Measurements from ENCODE around the gene PNO1.
"Not testable (repeated sequence)": the region's sequence is repeated elsewhere in the genome, so short reads cannot be mapped to it uniquely, and the experiment has no call there.

PNO1 gene
- total RNA-seq: 50.3 reads per million, percentile 68 among the genes with 10 or more reads in this experiment

DNA sequence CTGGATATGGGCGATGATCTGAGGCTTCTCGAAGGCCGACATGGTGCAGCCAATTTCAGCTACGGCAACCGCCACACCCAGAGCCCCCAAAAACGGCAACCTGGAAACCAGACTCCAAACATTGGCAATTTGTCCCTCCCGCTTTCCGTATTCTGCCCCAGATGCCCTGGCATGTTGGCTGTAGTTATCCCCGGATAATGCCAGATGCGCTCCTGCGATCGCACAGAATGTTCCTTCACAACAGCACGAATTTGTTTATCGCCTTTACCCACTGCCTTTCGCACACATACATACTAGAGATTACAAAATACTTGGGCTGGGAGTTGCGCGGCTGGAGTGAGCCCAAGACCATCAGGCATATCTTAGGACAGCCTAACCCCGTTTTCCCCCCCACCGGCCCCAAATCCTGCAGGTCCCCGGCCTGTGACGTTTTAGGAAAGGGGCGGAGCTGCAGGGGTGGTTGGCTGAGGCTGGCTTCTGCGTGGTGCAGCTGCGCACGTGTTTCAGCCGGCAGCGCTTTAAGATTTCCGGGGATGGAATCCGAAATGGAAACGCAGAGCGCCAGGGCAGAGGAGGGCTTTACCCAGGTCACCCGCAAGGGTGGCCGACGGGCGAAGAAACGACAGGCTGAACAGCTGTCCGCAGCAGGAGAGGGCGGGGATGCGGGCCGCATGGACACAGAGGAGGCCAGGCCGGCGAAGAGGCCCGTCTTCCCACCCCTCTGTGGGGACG, at the start of gene PNO1:
TSS of gene PNO1 (plus strand) at position 487 of the 732 bp plus-strand sequence. CDS start at position 534, 47 bp downstream.
- DNase-seq: peak; percentile 97

DNA sequence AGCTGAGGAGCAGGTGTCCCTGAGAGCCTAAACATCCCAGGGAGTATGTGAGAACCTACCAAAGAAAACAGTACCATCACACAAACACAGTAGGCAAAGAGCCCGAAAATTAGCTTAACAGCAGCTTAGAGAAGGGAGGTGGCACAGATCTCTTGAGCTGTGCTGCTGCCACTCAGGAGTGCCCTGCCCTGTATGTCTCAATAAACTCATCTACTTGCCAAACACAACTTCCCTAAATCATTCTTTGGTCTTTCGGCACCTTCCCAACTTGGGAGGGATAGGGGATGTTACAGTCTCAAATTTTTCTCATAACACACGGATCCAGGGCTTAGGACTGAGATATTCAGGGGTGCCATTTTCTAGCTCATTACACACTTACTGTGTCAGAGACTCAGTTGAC, 49.6 kb upstream of the PNO1 start:
- DNase-seq: no peak

DNA sequence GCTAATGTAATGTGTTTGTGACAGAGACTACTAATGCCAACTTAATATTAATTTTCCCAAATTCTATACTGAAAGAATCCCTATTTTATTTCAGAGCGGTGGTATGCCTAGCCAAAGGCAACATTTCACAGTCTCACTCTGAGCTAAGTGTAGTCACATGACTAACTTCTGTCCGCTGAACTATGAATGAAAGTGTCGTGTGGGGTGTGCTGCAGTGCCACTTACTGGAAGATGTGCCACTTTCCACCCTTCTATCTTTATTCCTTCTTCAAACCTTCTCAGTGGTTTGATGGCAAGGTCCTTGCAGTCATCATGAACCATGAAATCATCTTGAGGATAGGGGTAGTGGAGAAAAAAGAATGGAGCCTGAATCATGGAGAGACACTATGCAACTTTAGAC, 47.6 kb upstream of the PNO1 start:
- no peak for DNase-seq

DNA sequence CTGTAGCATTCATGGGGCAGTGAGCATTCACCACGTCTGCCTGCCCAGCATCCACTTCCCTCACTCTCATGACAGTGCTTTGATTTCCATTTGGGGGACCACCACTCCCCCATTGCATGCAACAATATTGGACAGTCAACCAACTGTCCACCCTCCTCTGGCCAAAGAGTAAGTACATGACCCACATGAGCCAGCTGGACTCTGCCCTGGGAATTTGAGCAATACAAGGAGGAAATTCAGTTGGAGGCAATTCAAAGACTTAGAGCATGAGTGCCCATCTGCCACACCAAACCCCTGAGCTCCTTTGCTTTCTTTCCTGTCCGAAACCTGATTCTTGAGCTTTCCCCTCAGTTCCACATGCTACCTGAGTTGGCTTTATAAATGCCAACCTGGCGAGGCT, 41.7 kb upstream of the PNO1 start:
- DNase-seq: no peak

DNA sequence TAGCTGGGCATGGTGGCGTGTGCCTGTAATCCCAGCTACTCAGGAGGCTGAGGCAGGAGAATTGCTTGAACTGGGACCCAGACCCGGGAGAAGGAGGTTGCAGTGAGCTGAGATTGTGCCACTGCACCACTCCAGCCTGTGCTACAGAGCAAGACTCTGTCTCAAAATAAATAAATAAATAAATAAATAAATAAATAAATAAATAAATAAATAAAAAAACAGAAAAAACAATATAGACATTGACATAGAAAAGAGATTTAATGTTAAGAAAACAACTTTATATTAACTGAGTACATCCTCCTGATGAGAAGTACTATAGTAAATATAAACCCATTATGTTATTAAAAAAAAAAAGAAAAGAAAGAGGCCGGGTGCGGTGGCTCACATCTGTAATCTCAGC, 39.8 kb upstream of the PNO1 start:
- not testable (repeated sequence) for DNase-seq

DNA sequence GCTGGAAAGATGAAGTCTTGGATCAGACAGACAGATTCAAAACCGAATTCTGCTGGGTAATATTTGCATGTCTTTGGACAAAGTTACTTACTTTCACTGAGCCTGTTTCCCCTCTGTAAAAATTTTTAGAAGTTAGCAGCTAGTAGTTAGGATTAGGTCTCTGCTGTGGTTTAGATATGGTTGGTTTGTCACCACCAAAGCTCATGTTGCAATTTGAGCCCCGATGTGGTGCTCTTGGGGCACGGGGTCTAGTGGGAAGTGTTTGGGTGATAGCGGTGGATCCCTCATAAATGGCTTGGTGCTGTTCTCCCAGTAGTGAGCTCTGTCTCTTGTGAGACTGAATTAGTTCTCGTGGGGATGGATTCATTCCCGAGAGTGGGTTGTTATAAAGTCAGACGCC, 38.9 kb upstream of the PNO1 start:
- no peak for DNase-seq

GRCh38 chr2:68119504-68119903, 38.2 kb upstream of the PNO1 start:
- no peak for DNase-seq

DNA sequence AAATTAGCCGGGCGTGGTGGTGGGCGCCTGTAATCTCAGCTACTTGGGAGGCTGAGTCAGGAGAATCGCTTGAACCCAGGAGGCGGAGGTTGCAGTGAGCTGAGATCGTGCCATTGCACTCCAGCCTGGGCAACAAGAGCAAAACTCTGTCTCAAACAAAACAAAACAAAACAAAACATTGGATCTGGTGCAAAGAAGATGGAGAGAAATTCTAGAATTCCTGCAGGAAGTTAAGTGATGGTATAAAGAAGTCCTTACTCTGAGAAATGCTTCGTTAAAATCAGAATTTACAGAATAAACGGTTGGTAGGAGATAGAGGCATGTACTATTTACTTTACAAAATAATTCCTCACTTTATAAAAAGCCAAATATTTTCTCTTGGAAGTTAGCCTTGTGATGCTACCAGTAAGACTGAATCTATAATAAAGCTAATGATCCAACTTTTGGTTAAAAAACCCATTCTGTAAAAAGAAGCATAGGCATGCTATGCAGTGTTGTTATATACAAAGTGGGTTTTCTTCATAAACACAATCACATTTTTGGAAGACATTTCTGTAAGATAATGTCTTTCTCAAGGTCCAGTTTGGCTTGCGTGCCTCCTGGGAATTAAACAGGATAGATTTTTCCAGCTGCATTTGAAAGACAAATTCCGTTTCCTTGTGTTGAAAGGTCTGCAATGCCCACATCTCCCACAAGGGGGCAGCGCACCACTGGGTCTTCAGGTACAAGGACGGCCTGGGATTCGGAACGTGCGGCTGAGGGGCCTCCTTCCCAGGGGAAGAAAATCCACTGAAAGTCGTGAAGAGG, 35.6 kb upstream of the PNO1 start:
- DNase-seq: peak; percentile 75

DNA sequence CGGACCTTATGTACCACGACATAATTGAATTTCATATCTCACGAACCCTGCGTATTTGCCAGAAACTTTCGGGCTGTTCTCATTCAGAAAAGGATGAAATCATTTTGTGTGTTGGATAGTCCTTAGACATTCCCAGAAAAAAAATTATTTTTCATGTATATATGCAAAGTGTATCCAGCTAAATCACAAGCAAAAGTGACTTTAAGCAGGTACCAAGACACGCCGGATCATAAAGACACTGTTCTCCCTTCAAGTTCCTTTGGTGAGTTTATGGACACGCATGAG, 35.1 kb upstream of the PNO1 start:
- DNase-seq: no peak

- no peak for DNase-seq
These were observed 33.4 kb upstream of the PNO1 start for GRCh38 chr2:68124321-68124720.

- DNase-seq: no peak
These were observed 31.9 kb upstream of the PNO1 start for GRCh38 chr2:68125821-68126220.

DNA sequence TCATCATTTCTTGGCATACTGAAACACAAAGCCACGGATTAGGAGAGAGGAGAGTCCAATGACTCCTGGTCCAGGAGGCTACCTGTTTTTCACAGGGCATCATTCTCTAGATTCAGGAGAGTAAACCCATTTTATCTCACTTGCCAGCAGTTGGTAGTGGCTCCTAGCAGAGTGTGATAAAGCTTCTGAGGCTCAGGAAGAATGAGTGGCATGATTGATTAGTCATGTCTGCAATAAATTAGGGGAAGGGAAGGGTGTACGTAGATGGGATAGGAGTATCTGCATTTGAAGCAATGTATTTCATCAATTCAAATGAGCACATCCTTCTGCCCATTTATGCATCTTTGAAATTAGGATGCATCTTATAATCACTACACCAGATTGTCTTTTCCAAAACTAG, 31.1 kb upstream of the PNO1 start:
- no peak for DNase-seq

- DNase-seq: no peak
These were observed 30.1 kb upstream of the PNO1 start for GRCh38 chr2:68127358-68128242.

GRCh38 chr2:68134120-68134519, 23.6 kb upstream of the PNO1 start:
- DNase-seq: no peak

- DNase-seq: no peak
These were observed 23.1 kb upstream of the PNO1 start for GRCh38 chr2:68134554-68134953.

- no peak for DNase-seq
These were observed 22.0 kb upstream of the PNO1 start for GRCh38 chr2:68135448-68136320.

- DNase-seq: no peak
These were observed 15.8 kb upstream of the PNO1 start for GRCh38 chr2:68141875-68142274.

DNA sequence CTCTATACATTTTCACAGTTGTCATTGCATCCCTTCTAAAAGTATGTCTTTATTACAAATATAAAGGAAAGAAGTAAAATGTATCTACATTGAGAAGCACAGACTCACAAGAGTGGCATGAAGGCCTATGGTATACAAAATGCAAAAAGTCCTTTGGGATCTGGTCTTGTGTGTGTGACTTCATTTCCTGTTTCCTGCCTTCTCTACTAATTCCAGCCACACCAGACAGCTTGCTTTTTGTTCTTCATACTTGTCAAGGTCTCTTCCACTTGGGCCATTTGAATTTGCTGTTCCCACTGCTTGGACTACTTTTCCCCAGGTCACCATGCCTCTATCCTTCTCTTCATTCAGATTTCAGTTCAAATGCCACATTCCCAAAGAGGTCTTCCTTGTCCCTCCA, 6.7 kb upstream of the PNO1 start:
- DNase-seq: no peak

DNA sequence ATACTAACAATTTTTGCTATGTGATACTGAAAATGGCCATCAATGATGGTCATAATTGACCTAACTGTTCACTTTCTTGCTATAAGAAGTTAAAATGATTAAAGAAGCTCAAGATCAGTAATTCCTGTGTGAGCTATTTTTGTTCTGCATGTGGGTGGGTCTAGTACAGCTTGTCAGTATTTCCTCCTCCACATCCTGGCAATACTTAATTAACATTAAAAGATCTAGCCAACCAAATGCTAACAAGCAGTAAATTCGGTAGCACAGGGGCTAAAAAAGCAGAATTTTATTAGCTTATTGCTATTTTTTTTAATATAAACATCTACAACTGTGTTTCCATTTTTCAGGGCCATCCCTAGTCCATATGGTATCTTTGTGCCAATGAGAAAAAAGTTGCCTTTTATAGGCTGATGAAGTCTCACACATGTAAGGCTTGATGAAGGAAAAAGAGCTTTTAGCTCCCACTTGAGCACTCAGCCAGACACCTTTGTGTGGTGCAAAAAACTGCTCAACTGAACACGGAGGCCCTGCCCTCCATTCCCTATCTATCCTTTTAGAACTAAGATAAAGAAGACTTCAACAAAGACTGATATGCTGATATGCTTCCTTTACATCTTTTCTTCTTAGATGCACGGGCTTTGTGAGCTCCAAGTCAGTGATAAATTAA, 4.9 kb upstream of the PNO1 start:
- DNase-seq: no peak

- DNase-seq: no peak
These were observed 2.1 kb upstream of the PNO1 start for GRCh38 chr2:68155618-68156017.

GRCh38 chr2:68156419-68156818, 1.3 kb upstream of the PNO1 start:
- no peak for DNase-seq

GRCh38 chr2:68157002-68157401, 686 bp upstream of the PNO1 start:
- DNase-seq: no peak
